GM21723 (cell line): Measurements from ENCODE around the gene MEI1.
"Not testable (repeated sequence)": the region's sequence is repeated elsewhere in the genome, so short reads cannot be mapped to it uniquely, and the experiment has no call there.

Experiments
- ATAC-seq: cut with Tn5 transposase; IDR thresholded peaks from one replicate; pipeline ENCODE4 v1.9.1; 2021; ENCODE audit warnings: mild to moderate bottlenecking, moderate library complexity; ENCODE audit not compliant: unreplicated experiment

MEI1 gene

GRCh38 chr22:41699264-41700107 is at the start of gene MEI1:
MEI1 (plus strand) TSS chr22:41699503; CDS start chr22:41699539, 36 bp downstream.
- no peak for ATAC-seq

GRCh38 chr22:41650229-41650628 is 49.1 kb upstream of the MEI1 start:
- no peak for ATAC-seq

GRCh38 chr22:41650821-41651220 is 48.5 kb upstream of the MEI1 start:
- ATAC-seq, result no peak

GRCh38 chr22:41654322-41654721 is 45.0 kb upstream of the MEI1 start:
- ATAC-seq, result no peak

- ATAC-seq, result no peak
Observed at GRCh38 chr22:41656556-41656955, 42.7 kb upstream of the MEI1 start.

- ATAC-seq, result no peak
Observed at GRCh38 chr22:41657709-41658108, 41.6 kb upstream of the MEI1 start.

- no peak for ATAC-seq
Observed at GRCh38 chr22:41658869-41659268, 40.4 kb upstream of the MEI1 start.

GRCh38 chr22:41659941-41660340 is 39.4 kb upstream of the MEI1 start:
- ATAC-seq, result no peak

- ATAC-seq, result no peak
Observed at GRCh38 chr22:41660416-41660815, 38.9 kb upstream of the MEI1 start.

GRCh38 chr22:41661088-41661487 is 38.2 kb upstream of the MEI1 start:
- no peak for ATAC-seq

GRCh38 chr22:41661713-41662112 is 37.6 kb upstream of the MEI1 start:
- no peak for ATAC-seq

- ATAC-seq, result not testable (repeated sequence)
Observed at GRCh38 chr22:41663594-41663993, 35.7 kb upstream of the MEI1 start.

- ATAC-seq, result no peak
Observed at GRCh38 chr22:41664490-41664889, 34.8 kb upstream of the MEI1 start.

GRCh38 chr22:41664951-41665350 is 34.4 kb upstream of the MEI1 start:
- no peak for ATAC-seq

GRCh38 chr22:41668971-41669911 is 30.1 kb upstream of the MEI1 start:
- ATAC-seq, result no peak

- ATAC-seq, result not testable (repeated sequence)
Observed at GRCh38 chr22:41672096-41672495, 27.2 kb upstream of the MEI1 start.

GRCh38 chr22:41672780-41673509 is 26.4 kb upstream of the MEI1 start:
- ATAC-seq, result no peak

- ATAC-seq, result no peak
Observed at GRCh38 chr22:41674846-41675340, 24.4 kb upstream of the MEI1 start.

- no peak for ATAC-seq
Observed at GRCh38 chr22:41676134-41676533, 23.2 kb upstream of the MEI1 start.

- ATAC-seq, result peak; percentile 22
Observed at GRCh38 chr22:41681616-41682015, 17.7 kb upstream of the MEI1 start.
